Skeletal muscle satellite cell (primary cell): Measurements from ENCODE around the gene ARID1B.

Experiments used
- H3K27me3 ChIP-seq: 2 replicates; pipeline ENCODE4 v1.7.0; 2013; ENCODE audit warnings: low read length; ENCODE audit not compliant: control insufficient read depth, insufficient read depth
- H3K36me3 ChIP-seq: 2 replicates; pipeline ENCODE4 v1.7.0; 2013; ENCODE audit warnings: mild to moderate bottlenecking, control low read depth, low read length; ENCODE audit not compliant: insufficient read depth
- H3K4me1 ChIP-seq: 2 replicates; pipeline ENCODE4 v1.7.0; 2013; ENCODE audit warnings: low read length; ENCODE audit not compliant: control insufficient read depth, insufficient read depth
- H3K4me2 ChIP-seq: 2 replicates; pipeline ENCODE4 v1.7.0; 2013; ENCODE audit warnings: mild to moderate bottlenecking, low read length
- H3K4me3 ChIP-seq: 2 replicates; pipeline ENCODE4 v1.7.0; 2013; ENCODE audit warnings: low read length
- H3K9ac ChIP-seq: 2 replicates; pipeline ENCODE4 v1.7.0; 2013; ENCODE audit warnings: mild to moderate bottlenecking, low read depth, low read length, moderate library complexity
- H3K9me3 ChIP-seq: replicated peaks from 2 replicates; pipeline ENCODE4 v1.7.0; 2013; ENCODE audit warnings: mild to moderate bottlenecking, control low read depth, low read length

The ARID1B gene

GRCh38 chr6:157055863-157056262, 278.7 kb downstream of the ARID1B start:
- Histone ChIP-seq H3K4me3 (no peak overlapping the region), H3K4me2 (no peak overlapping the region), H3K9ac (no peak overlapping the region), H3K9me3 (no peaks in the 10 kb centered on the region), H3K27me3 (no peaks in the 10 kb centered on the region), H3K36me3 (no peaks in the 10 kb centered on the region), H3K4me1 (no peaks in the 10 kb centered on the region)

- H3K4me1 ChIP-seq, result no peaks in the 10 kb centered on the region
- H3K36me3 ChIP-seq, result no peaks in the 10 kb centered on the region
- no peaks in the 10 kb centered on the region for H3K9me3 ChIP-seq
- no peak overlapping the region for H3K4me3 ChIP-seq
- no peaks in the 10 kb centered on the region for H3K27me3 ChIP-seq
- no peak overlapping the region for H3K4me2 ChIP-seq
- no peak overlapping the region for H3K9ac ChIP-seq
These were observed 279.1 kb downstream of the ARID1B start for GRCh38 chr6:157056275-157056674.

GRCh38 chr6:157058574-157058973, 281.4 kb downstream of the ARID1B start:
- Histone ChIP-seq H3K27me3 (no peaks in the 10 kb centered on the region), H3K4me1 (peaks cover 5% of the 10 kb centered on the region), H3K4me3 (no peak overlapping the region)

GRCh38 chr6:157059781-157060180, 282.6 kb downstream of the ARID1B start:
- Histone ChIP-seq H3K4me2 (no peak overlapping the region), H3K9me3 (no peaks in the 10 kb centered on the region), H3K9ac (no peak overlapping the region), H3K36me3 (no peaks in the 10 kb centered on the region), H3K4me3 (no peak overlapping the region), H3K4me1 (peaks cover 8% of the 10 kb centered on the region), H3K27me3 (no peaks in the 10 kb centered on the region)

More at GRCh38 chr6:157058574-157058973, 281.4 kb downstream of the ARID1B start:
- H3K4me2 ChIP-seq, result no peak overlapping the region
- H3K9me3 ChIP-seq, result no peaks in the 10 kb centered on the region
- H3K9ac ChIP-seq, result no peak overlapping the region
- no peaks in the 10 kb centered on the region for H3K36me3 ChIP-seq

GRCh38 chr6:157060440-157060952, 283.3 kb downstream of the ARID1B start:
- peaks cover 8% of the 10 kb centered on the region for H3K4me1 ChIP-seq
- H3K4me2 ChIP-seq, result no peak overlapping the region
- H3K27me3 ChIP-seq, result no peaks in the 10 kb centered on the region
- no peak overlapping the region for H3K9ac ChIP-seq
- no peaks in the 10 kb centered on the region for H3K9me3 ChIP-seq
- no peaks in the 10 kb centered on the region for H3K36me3 ChIP-seq
- no peak overlapping the region for H3K4me3 ChIP-seq

GRCh38 chr6:157061770-157062594, 284.8 kb downstream of the ARID1B start:
- H3K4me2 ChIP-seq, result no peak overlapping the region
- peaks cover 14% of the 10 kb centered on the region for H3K4me1 ChIP-seq
- H3K27me3 ChIP-seq, result no peaks in the 10 kb centered on the region
- H3K4me3 ChIP-seq, result no peak overlapping the region
- H3K9me3 ChIP-seq, result no peaks in the 10 kb centered on the region
- H3K36me3 ChIP-seq, result no peaks in the 10 kb centered on the region
- H3K9ac ChIP-seq, result no peak overlapping the region

GRCh38 chr6:157063176-157063905, 286.2 kb downstream of the ARID1B start:
- no peaks in the 10 kb centered on the region for H3K27me3 ChIP-seq
- H3K4me1 ChIP-seq, result peaks cover 17% of the 10 kb centered on the region
- no peak overlapping the region for H3K9ac ChIP-seq
- no peaks in the 10 kb centered on the region for H3K36me3 ChIP-seq
- H3K4me2 ChIP-seq, result no peak overlapping the region
- no peaks in the 10 kb centered on the region for H3K9me3 ChIP-seq
- H3K4me3 ChIP-seq, result no peak overlapping the region

GRCh38 chr6:157063923-157064322, 286.7 kb downstream of the ARID1B start:
- Histone ChIP-seq H3K4me3 (no peak overlapping the region), H3K9ac (no peak overlapping the region), H3K9me3 (no peaks in the 10 kb centered on the region), H3K36me3 (no peaks in the 10 kb centered on the region), H3K27me3 (no peaks in the 10 kb centered on the region), H3K4me2 (no peak overlapping the region), H3K4me1 (peaks cover 21% of the 10 kb centered on the region)

- Histone ChIP-seq H3K27me3 (no peaks in the 10 kb centered on the region), H3K9ac (no peak overlapping the region), H3K4me2 (no peak overlapping the region), H3K36me3 (no peaks in the 10 kb centered on the region), H3K4me1 (peaks cover 26% of the 10 kb centered on the region), H3K4me3 (no peak overlapping the region), H3K9me3 (no peaks in the 10 kb centered on the region)
These were observed 287.3 kb downstream of the ARID1B start for GRCh38 chr6:157064502-157064901.

- Histone ChIP-seq H3K36me3 (no peaks in the 10 kb centered on the region), H3K4me2 (no peak overlapping the region), H3K9me3 (no peaks in the 10 kb centered on the region), H3K4me1 (peaks cover 26% of the 10 kb centered on the region), H3K4me3 (no peak overlapping the region), H3K9ac (no peak overlapping the region), H3K27me3 (no peaks in the 10 kb centered on the region)
These were observed 288.2 kb downstream of the ARID1B start for GRCh38 chr6:157065366-157065765.

GRCh38 chr6:157066781-157067491, 289.8 kb downstream of the ARID1B start:
- Histone ChIP-seq H3K27me3 (no peaks in the 10 kb centered on the region), H3K4me2 (no peak overlapping the region), H3K4me3 (no peak overlapping the region), H3K36me3 (no peaks in the 10 kb centered on the region), H3K9me3 (no peaks in the 10 kb centered on the region), H3K9ac (no peak overlapping the region), H3K4me1 (peaks cover 26% of the 10 kb centered on the region)
